Astrocyte (in vitro differentiated cells and primary cell): ENCODE data around the gene GGNBP2. TPM values are rescaled to one million over a fixed set of nuclear protein-coding genes. Genes with fewer than 3 reads are reported as not detected.

Experiments used
- DNase-seq: peaks from one replicate; pipeline ENCODE4 v3.0.0-alpha.2; 2010; ENCODE audit warnings: low read depth
- FAIRE-seq: peaks from 2 replicates; lab custom pipeline; 2011; peaks lifted over from hg19 to GRCh38; lab: Jason Lieb, UNC
- H2AFZ ChIP-seq: 2 replicates; pipeline ENCODE4 v1.6.0; 2012; ENCODE audit warnings: low read depth, low read length, inconsistent platforms
- H3K27ac ChIP-seq: 2 replicates; pipeline ENCODE4 v1.5.1; 2011; ENCODE audit warnings: low read depth, low read length, inconsistent platforms
- H3K27me3 ChIP-seq: 2 replicates; pipeline ENCODE4 v1.6.0; 2011; ENCODE audit warnings: low read length, inconsistent platforms; ENCODE audit not compliant: insufficient read depth
- H3K36me3 ChIP-seq: 2 replicates; pipeline ENCODE4 v1.5.1; 2011; ENCODE audit warnings: low read length, inconsistent platforms; ENCODE audit not compliant: insufficient read depth
- H3K4me1 ChIP-seq: 2 replicates; pipeline ENCODE4 v1.5.1; 2011; ENCODE audit warnings: low read length, inconsistent platforms; ENCODE audit not compliant: insufficient read depth
- H3K4me2 ChIP-seq: 2 replicates; pipeline ENCODE4 v1.6.0; 2012; ENCODE audit warnings: low read length, inconsistent platforms
- H3K4me3 ChIP-seq: 2 replicates; pipeline ENCODE4 v1.5.1; 2011; ENCODE audit warnings: low read depth, mild to moderate bottlenecking, low read length, inconsistent platforms; ENCODE audit not compliant: insufficient read depth
- H3K79me2 ChIP-seq: 2 replicates; pipeline ENCODE4 v1.6.0; 2012; ENCODE audit warnings: mild to moderate bottlenecking, low read length, inconsistent platforms; ENCODE audit not compliant: insufficient read depth
- H3K9ac ChIP-seq: 2 replicates; pipeline ENCODE4 v1.6.0; 2012; ENCODE audit warnings: mild to moderate bottlenecking, low read length, inconsistent platforms
- H3K9me3 ChIP-seq: 2 replicates; pipeline ENCODE4 v1.5.1; 2012; ENCODE audit warnings: low read depth, mild to moderate bottlenecking, low read length, inconsistent platforms; ENCODE audit not compliant: insufficient read depth
- H4K20me1 ChIP-seq: 2 replicates; pipeline ENCODE4 v1.6.0; 2012; ENCODE audit warnings: low read length, inconsistent platforms; ENCODE audit not compliant: insufficient read depth
- H3K27ac Mint-ChIP-seq: one replicate; pipeline ENCODE4 v1.8.0; 2021; ENCODE audit warnings: mild to moderate bottlenecking, mixed read lengths; ENCODE audit not compliant: unreplicated experiment
- H3K27me3 Mint-ChIP-seq: one replicate; pipeline ENCODE4 v1.8.0; 2021; ENCODE audit warnings: low read depth, mixed read lengths; ENCODE audit not compliant: unreplicated experiment
- H3K36me3 Mint-ChIP-seq: one replicate; pipeline ENCODE4 v1.8.0; 2021; ENCODE audit warnings: low read depth, mixed read lengths; ENCODE audit not compliant: unreplicated experiment
- H3K4me1 Mint-ChIP-seq: one replicate; pipeline ENCODE4 v1.8.0; 2021; ENCODE audit warnings: low read depth, mixed read lengths; ENCODE audit not compliant: unreplicated experiment
- H3K4me3 Mint-ChIP-seq: one replicate; pipeline ENCODE4 v1.8.0; 2021; ENCODE audit warnings: mild to moderate bottlenecking, moderate library complexity, mixed read lengths; ENCODE audit not compliant: unreplicated experiment
- H3K9me3 Mint-ChIP-seq: one replicate; pipeline ENCODE4 v1.8.0; 2021; ENCODE audit warnings: mild to moderate bottlenecking, mixed read lengths; ENCODE audit not compliant: unreplicated experiment
- EZH2 ChIP-seq: IDR thresholded peaks from 2 replicates; pipeline ENCODE4 v1.6.1; 2012; ENCODE audit warnings: mild to moderate bottlenecking, low read length, inconsistent platforms; ENCODE audit not compliant: insufficient read depth
- total RNA-seq: library from RNA; stranded (reverse); gene quantifications from 2 replicates; pipeline ENCODE4 v1.2.1, GENCODE V29; 2021
- TF ChIP-seq, protein P1 (sequence below): IDR thresholded peaks from 2 replicates; pipeline ENCODE4 v1.5.1; 2011; ENCODE audit warnings: low read depth, mild to moderate bottlenecking, inconsistent platforms, low read length, moderate library complexity; ENCODE audit not compliant: insufficient read depth

GGNBP2 gene
- total RNA-seq, 1 donor from 2014 or later, result 80.8 TPM

DNA sequence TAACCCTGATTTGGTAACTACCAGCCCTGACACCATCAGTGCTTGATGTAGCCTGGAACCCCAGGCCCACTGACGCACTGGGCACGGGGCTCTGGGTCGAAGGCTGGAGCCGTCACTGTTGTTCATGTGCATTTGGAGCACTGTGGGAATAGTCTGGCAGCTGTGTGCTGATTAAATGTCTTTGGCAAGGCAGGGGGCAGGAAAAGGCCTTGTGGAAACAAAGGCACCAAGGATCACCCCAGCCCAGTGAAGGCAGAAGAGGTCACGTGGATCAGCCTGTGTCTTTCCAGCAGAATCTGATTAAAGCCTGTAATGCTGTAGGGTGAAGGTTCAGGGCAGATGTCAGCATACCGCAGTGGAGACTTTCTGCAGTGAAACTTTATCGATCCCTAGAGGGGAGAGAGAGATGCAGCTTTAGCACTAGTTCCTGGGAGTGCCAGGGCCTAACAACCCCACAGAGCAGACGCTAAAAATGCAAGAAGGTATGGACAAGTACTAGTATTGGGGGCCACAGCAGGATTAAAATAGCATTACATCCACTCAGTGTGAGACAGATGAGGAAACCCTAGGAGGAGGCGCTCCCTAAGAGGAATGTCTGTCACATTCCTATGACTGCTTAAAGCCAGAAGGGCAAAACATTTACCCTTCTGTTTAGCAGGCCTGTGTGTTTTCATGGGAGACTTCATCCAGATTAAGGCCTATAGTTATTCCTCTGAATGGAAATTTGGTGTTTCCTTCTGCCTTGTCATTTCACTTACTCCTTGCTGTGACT lies 48.5 kb upstream of the GGNBP2 start:
- peak overlapping the region; percentile 89 for H3K27ac Mint-ChIP-seq

GRCh38 chr17:36498155-36498554 lies 46.6 kb upstream of the GGNBP2 start:
- peaks cover 18% of the 10 kb centered on the region for H3K36me3 Mint-ChIP-seq
- DNase-seq (no peak), FAIRE-seq (no peak)
- H3K4me3 Mint-ChIP-seq, result no peak overlapping the region
- Histone ChIP-seq H3K4me2 (no peak overlapping the region), H4K20me1 (peaks cover 10% of the 10 kb centered on the region), H3K36me3 (peaks cover 42% of the 10 kb centered on the region), H3K9me3 (no peaks in the 10 kb centered on the region), H3K27ac (no peak overlapping the region), H2AFZ (no peak overlapping the region), H3K4me1 (no peaks in the 10 kb centered on the region), H3K4me3 (no peak overlapping the region), H3K79me2 (no peaks in the 10 kb centered on the region), H3K27me3 (no peaks in the 10 kb centered on the region), H3K9ac (no peak overlapping the region)
- TF ChIP-seq, protein P1, sequence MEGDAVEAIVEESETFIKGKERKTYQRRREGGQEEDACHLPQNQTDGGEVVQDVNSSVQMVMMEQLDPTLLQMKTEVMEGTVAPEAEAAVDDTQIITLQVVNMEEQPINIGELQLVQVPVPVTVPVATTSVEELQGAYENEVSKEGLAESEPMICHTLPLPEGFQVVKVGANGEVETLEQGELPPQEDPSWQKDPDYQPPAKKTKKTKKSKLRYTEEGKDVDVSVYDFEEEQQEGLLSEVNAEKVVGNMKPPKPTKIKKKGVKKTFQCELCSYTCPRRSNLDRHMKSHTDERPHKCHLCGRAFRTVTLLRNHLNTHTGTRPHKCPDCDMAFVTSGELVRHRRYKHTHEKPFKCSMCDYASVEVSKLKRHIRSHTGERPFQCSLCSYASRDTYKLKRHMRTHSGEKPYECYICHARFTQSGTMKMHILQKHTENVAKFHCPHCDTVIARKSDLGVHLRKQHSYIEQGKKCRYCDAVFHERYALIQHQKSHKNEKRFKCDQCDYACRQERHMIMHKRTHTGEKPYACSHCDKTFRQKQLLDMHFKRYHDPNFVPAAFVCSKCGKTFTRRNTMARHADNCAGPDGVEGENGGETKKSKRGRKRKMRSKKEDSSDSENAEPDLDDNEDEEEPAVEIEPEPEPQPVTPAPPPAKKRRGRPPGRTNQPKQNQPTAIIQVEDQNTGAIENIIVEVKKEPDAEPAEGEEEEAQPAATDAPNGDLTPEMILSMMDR, result no peak
- TF ChIP-seq EZH2, result no peak
- H3K9me3 Mint-ChIP-seq, result no peaks in the 10 kb centered on the region
- no peak overlapping the region for H3K27ac Mint-ChIP-seq
- H3K27me3 Mint-ChIP-seq, result no peaks in the 10 kb centered on the region
- peaks cover 15% of the 10 kb centered on the region for H3K4me1 Mint-ChIP-seq

More for the DNA sequence above, 48.5 kb upstream of the GGNBP2 start:
- peaks cover 47% of the 10 kb centered on the region for H3K36me3 ChIP-seq
- H3K27me3 Mint-ChIP-seq, result no peaks in the 10 kb centered on the region
- no peak overlapping the region for H3K4me2 ChIP-seq
- no peak overlapping the region for H3K27ac ChIP-seq
- H3K36me3 Mint-ChIP-seq, result peaks cover 15% of the 10 kb centered on the region
- H3K9me3 Mint-ChIP-seq, result no peaks in the 10 kb centered on the region
- TF ChIP-seq EZH2, result no peak
- TF ChIP-seq, protein P1, result no peak
- no peaks in the 10 kb centered on the region for H3K27me3 ChIP-seq
- peaks cover 15% of the 10 kb centered on the region for H3K4me1 Mint-ChIP-seq
- no peak for FAIRE-seq
- peak overlapping the region; percentile 18 for H3K9ac ChIP-seq
- no peak overlapping the region for H3K4me3 Mint-ChIP-seq
- H2AFZ ChIP-seq, result no peak overlapping the region
- H4K20me1 ChIP-seq, result peaks cover 27% of the 10 kb centered on the region
- no peak for DNase-seq
- H3K79me2 ChIP-seq, result peaks cover 9% of the 10 kb centered on the region
- H3K4me1 ChIP-seq, result no peaks in the 10 kb centered on the region
- H3K9me3 ChIP-seq, result no peaks in the 10 kb centered on the region
- no peak overlapping the region for H3K4me3 ChIP-seq
